Urothelium cell line (cell line): ENCODE measurements around the gene FOXD3.

ENCODE experiments used
- DNase-seq: peaks from one replicate; pipeline ENCODE4 v3.0.0; 2011; ENCODE audit warnings: low spot score, mixed read lengths
- FAIRE-seq: peaks from 2 replicates; lab custom pipeline; 2011; peaks lifted over from hg19 to GRCh38; lab: Jason Lieb, UNC

FOXD3 gene

GRCh38 chr1:63322114-63322943 is at the start of gene FOXD3:
Gene FOXD3 (plus strand): TSS chr1:63322567. CDS start chr1:63323059, 492 bp downstream.
- no peak for FAIRE-seq
- DNase-seq, result no peak

DNA sequence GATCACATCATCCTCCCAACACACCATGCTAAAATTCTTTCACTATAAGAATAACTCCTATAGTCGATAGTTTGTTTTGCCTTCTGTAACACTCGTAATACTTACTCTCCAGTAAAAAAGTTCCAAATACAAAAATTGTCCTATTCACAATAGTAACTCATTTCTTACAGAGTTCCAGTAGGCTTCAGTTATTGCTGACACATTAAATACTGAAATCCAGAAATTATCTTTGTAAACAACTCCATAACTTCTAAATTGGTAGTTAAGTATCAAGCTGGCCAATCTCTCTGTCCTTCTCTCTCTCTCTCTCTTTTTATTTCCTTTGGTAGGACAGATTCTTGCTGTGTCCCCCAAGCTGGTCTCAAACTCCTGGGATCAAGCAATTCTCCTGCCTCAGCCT is 49.6 kb upstream of the FOXD3 start:
- no peak for DNase-seq
- no peak for FAIRE-seq

GRCh38 chr1:63274371-63274770 is 48.0 kb upstream of the FOXD3 start:
- DNase-seq (no peak), FAIRE-seq (no peak)

DNA sequence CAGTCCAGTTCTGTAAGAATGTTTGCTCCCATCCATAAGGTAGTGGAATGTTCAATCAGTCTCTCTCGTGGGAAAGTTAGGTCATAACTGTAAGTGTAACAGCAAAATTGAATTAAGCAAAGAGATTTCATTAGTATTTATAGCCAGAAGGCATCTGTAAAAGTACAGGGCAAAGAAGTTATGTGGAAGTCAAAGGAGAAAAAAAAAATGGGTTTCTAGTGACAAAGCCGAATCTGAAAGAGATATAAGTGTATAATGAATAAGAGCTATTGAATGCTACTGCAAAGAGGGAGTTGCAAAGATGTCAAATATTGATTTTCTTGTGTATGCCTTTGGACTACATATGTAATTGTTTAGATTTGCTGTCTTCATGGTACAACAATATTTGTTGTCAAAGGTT is 47.4 kb upstream of the FOXD3 start:
- DNase-seq (no peak), FAIRE-seq (no peak)

GRCh38 chr1:63276624-63277023 is 45.7 kb upstream of the FOXD3 start:
- DNase-seq (no peak), FAIRE-seq (no peak)

- FAIRE-seq (no peak), DNase-seq (no peak)
Observed at GRCh38 chr1:63277195-63278192, 44.9 kb upstream of the FOXD3 start.

- no peak for FAIRE-seq
- DNase-seq, result no peak
Observed at GRCh38 chr1:63281753-63282152, 40.6 kb upstream of the FOXD3 start.

- FAIRE-seq (no peak), DNase-seq (no peak)
Observed at GRCh38 chr1:63289135-63289534, 33.2 kb upstream of the FOXD3 start.

DNA sequence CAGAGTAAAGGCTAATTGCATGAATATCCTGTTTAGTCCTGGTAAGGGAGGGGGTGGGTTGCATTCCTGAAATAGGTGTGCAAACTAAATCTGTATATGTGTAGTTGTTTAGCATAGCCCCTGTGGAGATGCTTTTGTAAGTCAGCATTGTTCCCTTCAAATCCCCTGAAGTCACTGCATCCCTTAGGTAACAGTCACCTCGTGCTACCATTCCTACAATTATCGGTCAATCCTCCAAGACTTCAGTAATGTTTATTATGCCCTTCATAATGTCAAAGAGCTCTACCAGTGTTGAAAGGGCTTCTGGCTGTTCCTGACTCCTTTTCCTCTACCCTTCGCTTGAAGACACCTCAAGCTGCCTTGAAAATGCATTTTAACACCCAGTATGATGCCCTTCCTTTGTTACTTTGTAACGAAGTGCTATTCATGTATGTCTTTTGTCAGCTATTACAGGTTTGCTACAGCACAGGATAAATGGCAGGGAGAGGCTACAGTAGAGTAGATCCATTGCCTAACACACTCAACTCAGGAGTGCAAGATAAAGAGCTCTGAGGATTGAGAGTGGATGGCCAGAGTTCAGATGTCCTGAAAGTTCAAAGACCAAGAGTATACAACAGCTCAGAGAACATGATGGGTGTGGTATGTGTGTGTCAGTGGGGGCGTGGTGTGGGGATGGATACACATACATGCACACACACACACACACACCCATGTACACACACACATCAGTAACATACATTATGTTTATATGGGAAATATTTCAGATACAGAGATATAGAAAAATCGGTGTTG is 27.4 kb upstream of the FOXD3 start:
- no peak for FAIRE-seq
- DNase-seq, result no peak

- FAIRE-seq (no peak), DNase-seq (no peak)
Observed at GRCh38 chr1:63304410-63304809, 18.0 kb upstream of the FOXD3 start.

DNA sequence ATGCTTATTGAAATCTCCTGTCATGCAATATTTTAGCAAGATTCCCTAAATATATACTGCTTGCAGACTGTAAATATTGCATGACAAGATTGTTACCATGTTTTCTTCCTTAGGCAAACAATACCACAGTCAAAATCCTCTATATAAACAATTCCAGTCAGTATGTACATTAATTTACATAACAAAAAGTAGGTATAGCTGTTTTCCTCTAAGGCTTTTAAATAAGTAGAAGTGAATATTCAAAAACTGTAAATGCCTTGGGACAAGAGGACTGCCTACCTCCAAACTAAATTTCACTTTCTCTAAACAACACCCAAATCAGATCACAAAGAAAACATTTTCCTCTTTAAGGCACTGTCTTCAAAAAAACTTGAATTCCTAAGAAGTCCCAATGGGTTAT is 17.3 kb upstream of the FOXD3 start:
- DNase-seq, result no peak
- FAIRE-seq, result no peak

DNA sequence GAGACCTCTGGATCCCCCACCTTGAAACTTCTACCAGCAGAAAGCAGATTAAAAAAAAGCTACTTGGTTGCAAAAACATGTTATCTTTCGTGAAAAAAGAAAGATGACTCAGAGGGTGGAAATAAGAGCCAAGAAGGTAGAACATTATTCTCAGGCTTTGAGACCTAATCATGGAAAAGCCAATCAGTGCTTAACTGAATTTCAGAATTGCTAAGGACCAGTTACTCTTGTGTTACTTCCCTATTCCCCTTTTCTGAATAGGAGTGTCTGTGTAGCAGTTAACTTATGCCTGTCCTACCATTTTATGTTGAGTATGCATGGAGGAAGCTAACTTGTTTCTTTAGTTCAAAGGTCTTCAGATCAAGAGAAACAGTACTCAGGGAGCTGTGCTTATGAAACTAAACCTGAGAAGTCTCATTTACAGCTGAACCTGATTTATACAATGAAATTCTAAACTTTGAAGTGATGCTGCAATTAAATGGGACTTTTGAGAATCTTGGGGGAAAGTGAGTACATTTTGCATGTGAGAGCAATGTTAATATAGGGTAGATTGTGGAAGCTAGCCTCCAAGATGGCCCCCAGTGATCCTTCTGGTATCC is 15.1 kb upstream of the FOXD3 start:
- no peak for DNase-seq
- FAIRE-seq, result no peak

DNA sequence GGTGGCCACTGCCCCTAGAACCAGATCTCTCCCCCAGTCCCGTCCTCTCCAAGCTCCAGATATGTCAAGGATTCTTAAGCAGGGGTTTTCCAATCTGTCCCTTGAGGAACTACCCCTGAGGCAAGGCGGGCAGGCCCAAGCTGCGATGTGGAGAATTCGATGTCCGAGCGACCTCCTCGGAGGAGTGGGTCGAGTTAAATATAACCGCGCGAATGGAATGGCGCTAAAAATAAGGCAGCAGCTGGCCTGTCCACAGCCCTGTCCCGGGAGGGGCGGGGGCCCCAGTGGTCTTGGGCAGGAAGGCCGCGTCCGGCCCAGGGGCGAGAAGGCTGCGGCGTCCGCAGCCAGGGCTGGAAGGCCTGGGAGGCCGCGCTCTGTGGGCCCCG is 5.8 kb upstream of the FOXD3 start:
- no peak for DNase-seq
- no peak for FAIRE-seq

DNA sequence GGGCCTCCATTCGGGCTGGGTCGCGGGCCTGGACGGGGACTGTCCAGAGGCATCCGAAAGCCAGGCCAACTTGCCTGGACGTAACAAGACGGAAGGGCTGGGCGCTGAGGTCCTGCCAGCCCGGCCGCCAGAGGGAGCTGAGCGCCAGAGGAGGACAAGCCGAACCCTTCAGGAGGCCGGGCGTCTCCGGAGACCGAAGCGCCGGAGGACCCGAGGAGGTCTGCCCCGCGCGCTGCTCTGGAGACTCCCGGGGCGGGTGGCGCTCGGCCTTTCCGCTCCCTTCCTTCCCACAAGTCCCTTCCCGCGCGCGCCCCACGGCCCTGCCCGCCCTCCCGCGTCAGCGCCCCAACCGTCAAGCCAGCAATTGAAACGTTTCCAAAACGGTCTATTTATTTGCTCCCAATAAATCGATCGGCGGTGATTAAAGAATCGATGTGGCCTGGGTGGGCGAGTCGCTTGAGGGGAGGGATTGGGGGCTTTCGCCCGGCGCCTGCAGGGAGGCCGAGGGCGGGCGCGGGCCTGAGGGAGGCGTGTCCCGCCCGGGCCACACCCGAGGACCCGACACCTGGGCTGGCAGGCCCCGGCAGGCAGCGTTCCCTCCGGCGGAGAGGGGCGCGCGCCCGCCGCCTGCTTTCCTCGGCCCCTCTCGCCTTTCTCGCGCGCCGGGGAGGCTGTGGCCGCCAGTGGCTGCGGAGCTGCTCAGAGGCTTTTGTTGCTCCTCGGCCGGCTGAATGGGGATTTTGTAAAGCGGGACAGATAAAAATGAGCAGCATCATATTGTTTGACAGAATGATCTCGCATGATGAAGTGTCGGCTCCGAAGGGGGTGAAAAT is 5.2 kb upstream of the FOXD3 start:
- DNase-seq, result peak; percentile 70
- no peak for FAIRE-seq

DNA sequence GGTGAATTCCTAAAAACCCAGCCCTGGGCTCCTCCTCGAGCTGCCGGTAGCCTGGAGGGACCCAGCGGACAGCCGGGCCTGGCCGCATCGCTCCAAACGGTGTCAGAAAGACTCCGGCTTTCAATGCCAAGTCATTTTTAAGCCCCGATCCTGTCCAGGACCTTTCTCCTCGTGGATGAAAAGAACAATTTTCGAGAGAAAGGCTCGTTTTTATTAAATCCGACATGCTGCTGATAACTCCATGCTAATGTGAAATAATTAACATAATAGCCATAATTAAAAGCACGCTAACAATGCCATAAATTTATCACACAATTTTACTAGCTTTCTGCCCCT is 4.6 kb upstream of the FOXD3 start:
- FAIRE-seq (no peak), DNase-seq (no peak)

GRCh38 chr1:63318201-63318979 is 4.0 kb upstream of the FOXD3 start:
- DNase-seq, result no peak
- no peak for FAIRE-seq

GRCh38 chr1:63319046-63320021 is 3.0 kb upstream of the FOXD3 start:
- FAIRE-seq (no peak), DNase-seq (no peak)
